ENCODE results near the gene EEIG1.

DNA sequence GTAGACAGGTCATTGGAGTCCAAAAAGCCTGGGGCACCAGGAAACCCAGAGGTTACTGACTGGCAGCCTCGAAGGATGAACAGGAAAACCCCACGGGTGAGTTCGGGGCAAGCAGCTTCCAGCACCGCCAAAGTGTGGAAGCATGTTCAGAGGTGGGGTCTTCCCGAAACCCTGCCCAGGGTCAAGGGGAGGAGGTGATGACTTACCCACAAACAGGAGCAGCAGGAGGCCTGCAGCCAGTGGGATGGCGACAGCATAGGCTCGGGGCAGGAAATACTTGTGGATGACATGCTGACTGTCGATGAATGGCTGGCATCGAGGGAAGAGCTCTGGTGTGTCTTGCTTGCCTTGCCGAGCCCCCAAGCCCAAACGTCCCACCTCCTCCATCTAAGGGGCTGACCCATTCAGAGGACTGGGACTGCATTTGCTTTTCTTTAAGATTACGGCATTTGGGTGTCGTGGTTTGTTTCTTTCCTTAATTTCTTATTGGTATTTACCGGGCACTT is 44.4 kb downstream of the EEIG1 start:
- TF ChIP-seq POLR2A (IDR thresholded peaks at IDR 0.05; ENCODE audit: low read depth, low read length) (no peak), SMC3 (IDR thresholded peaks at IDR 0.05; ENCODE audit: low read depth, low read length) (no peak), RCOR1 (IDR thresholded peaks at IDR 0.05; ENCODE audit: insufficient replicate concordance, low read length) (no peak), RAD21 (IDR thresholded peaks at IDR 0.05; ENCODE audit: low read length) (no peak), RFX5 (IDR thresholded peaks at IDR 0.05; ENCODE audit: low read depth, low read length) (no peak), MAZ (IDR thresholded peaks at IDR 0.05; ENCODE audit: borderline replicate concordance, low read depth, low read length) (no peak), FOS (IDR thresholded peaks at IDR 0.05; ENCODE audit: low read depth, low read length) (no peak), MAFK (IDR thresholded peaks at IDR 0.05; ENCODE audit: low read depth, low read length) (no peak), MXI1 (IDR thresholded peaks at IDR 0.05; ENCODE audit: borderline replicate concordance, low read depth, low read length) (no peak), CHD1 (IDR thresholded peaks at IDR 0.05; ENCODE audit: low read depth, low read length) (no peak), CEBPB (IDR thresholded peaks at IDR 0.05; ENCODE audit: low read depth, low read length) (no peak)
- TF ChIP-seq, protein P1, sequence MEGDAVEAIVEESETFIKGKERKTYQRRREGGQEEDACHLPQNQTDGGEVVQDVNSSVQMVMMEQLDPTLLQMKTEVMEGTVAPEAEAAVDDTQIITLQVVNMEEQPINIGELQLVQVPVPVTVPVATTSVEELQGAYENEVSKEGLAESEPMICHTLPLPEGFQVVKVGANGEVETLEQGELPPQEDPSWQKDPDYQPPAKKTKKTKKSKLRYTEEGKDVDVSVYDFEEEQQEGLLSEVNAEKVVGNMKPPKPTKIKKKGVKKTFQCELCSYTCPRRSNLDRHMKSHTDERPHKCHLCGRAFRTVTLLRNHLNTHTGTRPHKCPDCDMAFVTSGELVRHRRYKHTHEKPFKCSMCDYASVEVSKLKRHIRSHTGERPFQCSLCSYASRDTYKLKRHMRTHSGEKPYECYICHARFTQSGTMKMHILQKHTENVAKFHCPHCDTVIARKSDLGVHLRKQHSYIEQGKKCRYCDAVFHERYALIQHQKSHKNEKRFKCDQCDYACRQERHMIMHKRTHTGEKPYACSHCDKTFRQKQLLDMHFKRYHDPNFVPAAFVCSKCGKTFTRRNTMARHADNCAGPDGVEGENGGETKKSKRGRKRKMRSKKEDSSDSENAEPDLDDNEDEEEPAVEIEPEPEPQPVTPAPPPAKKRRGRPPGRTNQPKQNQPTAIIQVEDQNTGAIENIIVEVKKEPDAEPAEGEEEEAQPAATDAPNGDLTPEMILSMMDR (conservative IDR thresholded peaks at IDR 0.05; ENCODE audit: low read depth, low read length), result no peak
- TF ChIP-seq, protein P2, sequence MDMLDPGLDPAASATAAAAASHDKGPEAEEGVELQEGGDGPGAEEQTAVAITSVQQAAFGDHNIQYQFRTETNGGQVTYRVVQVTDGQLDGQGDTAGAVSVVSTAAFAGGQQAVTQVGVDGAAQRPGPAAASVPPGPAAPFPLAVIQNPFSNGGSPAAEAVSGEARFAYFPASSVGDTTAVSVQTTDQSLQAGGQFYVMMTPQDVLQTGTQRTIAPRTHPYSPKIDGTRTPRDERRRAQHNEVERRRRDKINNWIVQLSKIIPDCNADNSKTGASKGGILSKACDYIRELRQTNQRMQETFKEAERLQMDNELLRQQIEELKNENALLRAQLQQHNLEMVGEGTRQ (IDR thresholded peaks at IDR 0.05; ENCODE audit: low read depth, low read length), result no peak
- TF ChIP-seq, protein P3, sequence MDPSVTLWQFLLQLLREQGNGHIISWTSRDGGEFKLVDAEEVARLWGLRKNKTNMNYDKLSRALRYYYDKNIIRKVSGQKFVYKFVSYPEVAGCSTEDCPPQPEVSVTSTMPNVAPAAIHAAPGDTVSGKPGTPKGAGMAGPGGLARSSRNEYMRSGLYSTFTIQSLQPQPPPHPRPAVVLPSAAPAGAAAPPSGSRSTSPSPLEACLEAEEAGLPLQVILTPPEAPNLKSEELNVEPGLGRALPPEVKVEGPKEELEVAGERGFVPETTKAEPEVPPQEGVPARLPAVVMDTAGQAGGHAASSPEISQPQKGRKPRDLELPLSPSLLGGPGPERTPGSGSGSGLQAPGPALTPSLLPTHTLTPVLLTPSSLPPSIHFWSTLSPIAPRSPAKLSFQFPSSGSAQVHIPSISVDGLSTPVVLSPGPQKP (IDR thresholded peaks at IDR 0.05; ENCODE audit: borderline replicate concordance, low read depth, low read length), result no peak
